ENCODE measurements around the gene CD300LF. TPM values are rescaled to one million over a fixed set of nuclear protein-coding genes. Genes with fewer than 3 reads are reported as not detected.

CD300LF gene
- total and polyA plus RNA-seq, 9 of the 15 experiments (the other 6 are each of a cell fraction or from before 2014, with no cell fraction given): not detected

GRCh38 chr17:74761931-74762330, 49.2 kb upstream of the CD300LF start (continued):
- TF ChIP-seq ZBTB43 (CRISPR knock-in tag; IDR thresholded peaks at IDR 0.05) (no peak), NR1H2 (CRISPR knock-in tag; IDR thresholded peaks at IDR 0.05) (no peak), SMAD1 (IDR thresholded peaks at IDR 0.05; ENCODE audit: low read depth, low read length, partially characterized antibody) (no peak), U2AF2 (optimal IDR thresholded peaks at IDR 0.05; ENCODE audit: low read depth, low read length) (no peak)

DNA sequence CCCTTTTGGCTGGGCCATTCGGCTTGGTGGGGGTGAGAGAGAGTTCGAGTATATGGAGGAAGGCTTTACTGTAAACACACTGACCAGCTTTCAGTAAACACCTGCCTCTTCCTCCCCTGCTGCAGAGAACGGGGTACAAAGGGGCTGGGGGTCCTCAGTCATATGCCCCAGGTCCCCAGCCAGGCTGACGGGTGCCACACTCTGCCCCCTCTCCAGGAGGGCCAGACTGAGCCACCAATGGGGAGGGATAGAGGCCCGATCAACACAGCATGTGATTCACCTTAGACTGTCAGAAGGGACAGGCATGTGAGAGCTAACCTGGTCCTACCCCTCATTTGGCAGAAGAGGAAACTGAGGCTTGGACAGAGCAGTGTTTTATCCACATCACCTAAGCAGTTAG, 48.7 kb upstream of the CD300LF start:
- Histone ChIP-seq H3K9ac (ENCODE audit: insufficient read depth in 1 of 2, low read depth in 2 of 2, low read length in 2 of 2) (peak overlapping the region in 1 of 2 experiments; percentile 87; a peak in 2 of 4 replicates), H4K20me1 (replicated peaks; ENCODE audit: control insufficient read depth, insufficient read depth, low read length) (peaks cover 25% of the 10 kb centered on the region; the same call in 1 of the 2 replicates), H3K4me1 (replicated peaks in 1 of 2; ENCODE audit: control insufficient read depth in 2 of 2, insufficient read depth in 2 of 2, low read length in 2 of 2) (peaks cover 29 to 64% of the 10 kb centered on the region in 2 experiments), H3K79me2 (ENCODE audit: control insufficient read depth, insufficient read depth, low read length) (peaks cover 51% of the 10 kb centered on the region), H3K9me1 (ENCODE audit: control insufficient read depth, insufficient read depth, low read length) (peaks cover 20% of the 10 kb centered on the region), H3K4me2 (ENCODE audit: insufficient read depth, low read length) (no peak overlapping the region), H3K27me3 (ENCODE audit: control insufficient read depth in 2 of 2, insufficient read depth in 2 of 2, low read length in 2 of 2) (no peaks in the 10 kb centered on the region), H3K27ac (ENCODE audit: extremely low read depth, low read depth, low read length) (no peak overlapping the region), H3K9me3 (replicated peaks; ENCODE audit: control insufficient read depth, insufficient read depth, low read depth, low read length) (no peaks in the 10 kb centered on the region), H3K36me3 (ENCODE audit: control insufficient read depth, insufficient read depth, low read length) (peaks cover 24% of the 10 kb centered on the region; the same call in 2 of the 3 replicates), H2AFZ (ENCODE audit: low read depth, low read length) (no peak overlapping the region), H3K4me3 (no peak overlapping the region)
- ATAC-seq (no peak), FAIRE-seq (no peak), DNase-seq (ENCODE audit: extremely low read depth in 1 of 4, low spot score in 3 of 4) (no peak)
- 58% methylated on average over 4 of the region's 5 CpGs for WGBS (ENCODE audit: insufficient coverage, low coverage, missing lambda C conversion rate)
- TF ChIP-seq CHD2 (IDR thresholded peaks at IDR 0.05; ENCODE audit: low read depth, low read length): no peak
- TF ChIP-seq, protein P1, sequence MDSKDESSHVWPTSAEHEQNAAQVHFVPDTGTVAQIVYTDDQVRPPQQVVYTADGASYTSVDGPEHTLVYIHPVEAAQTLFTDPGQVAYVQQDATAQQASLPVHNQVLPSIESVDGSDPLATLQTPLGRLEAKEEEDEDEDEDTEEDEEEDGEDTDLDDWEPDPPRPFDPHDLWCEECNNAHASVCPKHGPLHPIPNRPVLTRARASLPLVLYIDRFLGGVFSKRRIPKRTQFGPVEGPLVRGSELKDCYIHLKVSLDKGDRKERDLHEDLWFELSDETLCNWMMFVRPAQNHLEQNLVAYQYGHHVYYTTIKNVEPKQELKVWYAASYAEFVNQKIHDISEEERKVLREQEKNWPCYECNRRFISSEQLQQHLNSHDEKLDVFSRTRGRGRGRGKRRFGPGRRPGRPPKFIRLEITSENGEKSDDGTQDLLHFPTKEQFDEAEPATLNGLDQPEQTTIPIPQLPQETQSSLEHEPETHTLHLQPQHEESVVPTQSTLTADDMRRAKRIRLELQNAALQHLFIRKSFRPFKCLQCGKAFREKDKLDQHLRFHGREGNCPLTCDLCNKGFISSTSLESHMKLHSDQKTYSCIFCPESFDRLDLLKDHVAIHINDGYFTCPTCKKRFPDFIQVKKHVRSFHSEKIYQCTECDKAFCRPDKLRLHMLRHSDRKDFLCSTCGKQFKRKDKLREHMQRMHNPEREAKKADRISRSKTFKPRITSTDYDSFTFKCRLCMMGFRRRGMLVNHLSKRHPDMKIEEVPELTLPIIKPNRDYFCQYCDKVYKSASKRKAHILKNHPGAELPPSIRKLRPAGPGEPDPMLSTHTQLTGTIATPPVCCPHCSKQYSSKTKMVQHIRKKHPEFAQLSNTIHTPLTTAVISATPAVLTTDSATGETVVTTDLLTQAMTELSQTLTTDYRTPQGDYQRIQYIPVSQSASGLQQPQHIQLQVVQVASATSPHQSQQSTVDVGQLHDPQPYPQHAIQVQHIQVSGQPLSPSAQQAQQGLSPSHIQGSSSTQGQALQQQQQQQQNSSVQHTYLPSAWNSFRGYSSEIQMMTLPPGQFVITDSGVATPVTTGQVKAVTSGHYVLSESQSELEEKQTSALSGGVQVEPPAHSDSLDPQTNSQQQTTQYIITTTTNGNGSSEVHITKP (IDR thresholded peaks at IDR 0.05; ENCODE audit: partially characterized antibody): peak; percentile 15
- no peak for TF ChIP-seq MXI1 (IDR thresholded peaks at IDR 0.05; ENCODE audit: low read depth, low read length)
- TF ChIP-seq ZKSCAN3 (CRISPR knock-in tag; IDR thresholded peaks at IDR 0.05): no peak
- TF ChIP-seq RUNX1 (IDR thresholded peaks at IDR 0.05; ENCODE audit: low read depth): no peak
- TF ChIP-seq, protein P2, sequence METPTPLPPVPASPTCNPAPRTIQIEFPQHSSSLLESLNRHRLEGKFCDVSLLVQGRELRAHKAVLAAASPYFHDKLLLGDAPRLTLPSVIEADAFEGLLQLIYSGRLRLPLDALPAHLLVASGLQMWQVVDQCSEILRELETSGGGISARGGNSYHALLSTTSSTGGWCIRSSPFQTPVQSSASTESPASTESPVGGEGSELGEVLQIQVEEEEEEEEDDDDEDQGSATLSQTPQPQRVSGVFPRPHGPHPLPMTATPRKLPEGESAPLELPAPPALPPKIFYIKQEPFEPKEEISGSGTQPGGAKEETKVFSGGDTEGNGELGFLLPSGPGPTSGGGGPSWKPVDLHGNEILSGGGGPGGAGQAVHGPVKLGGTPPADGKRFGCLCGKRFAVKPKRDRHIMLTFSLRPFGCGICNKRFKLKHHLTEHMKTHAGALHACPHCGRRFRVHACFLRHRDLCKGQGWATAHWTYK (CRISPR knock-in tag; IDR thresholded peaks at IDR 0.05): no peak
- TF ChIP-seq RFX1 (IDR thresholded peaks at IDR 0.05): no peak
- TF ChIP-seq COPS2 (conservative IDR thresholded peaks at IDR 0.05): no peak
- in situ Hi-C loops (cut with MboI): no loop called here
- CTCF ChIA-PET (ENCODE audit: low intra/inter-chr PET ratio): no interaction called here
- POLR2A ChIA-PET: interaction anchor here (0.6 to 2.7 kb wide), 5 partner anchors 8 to 154 kb away, joined by 3 to 22 read pairs (median 4); no protein-coding TSS in a partner anchor
- no TSS peak for BruUV-seq (replicated peaks)
- intact Hi-C loops (cut with micrococcal nuclease): no loop called here

Measured in K562 (cell line).